ENCODE data around the gene COL4A6.
"Not testable (repeated sequence)": the region's sequence is repeated elsewhere in the genome, so short reads cannot be mapped to it uniquely, and the experiment has no call there.

COL4A6 gene

DNA sequence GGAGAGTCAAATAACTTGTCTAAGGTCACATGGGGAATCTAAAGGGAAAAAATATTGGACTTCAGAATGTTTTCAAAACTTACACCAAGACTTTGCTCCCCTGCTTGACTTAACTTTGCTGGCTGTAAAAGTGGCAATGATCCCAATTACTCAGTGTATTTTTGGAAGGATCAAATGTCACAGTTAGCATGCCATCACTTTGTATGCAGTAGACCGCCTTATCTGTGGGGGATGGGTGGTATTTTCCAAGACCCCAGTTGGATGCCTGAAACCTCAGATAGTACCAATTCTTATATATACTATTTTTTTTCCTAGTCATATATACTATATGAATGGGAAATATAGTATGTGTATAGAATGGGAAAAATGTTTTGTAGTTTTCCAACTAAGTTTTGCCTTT lies 53.4 kb downstream of the COL4A6 start:
- no peak for DNase-seq (ENCODE audit: low read depth)
- no peak overlapping the region for H3K4me3 ChIP-seq (ENCODE audit: low read depth, low read length)
- TF ChIP-seq, protein P1, sequence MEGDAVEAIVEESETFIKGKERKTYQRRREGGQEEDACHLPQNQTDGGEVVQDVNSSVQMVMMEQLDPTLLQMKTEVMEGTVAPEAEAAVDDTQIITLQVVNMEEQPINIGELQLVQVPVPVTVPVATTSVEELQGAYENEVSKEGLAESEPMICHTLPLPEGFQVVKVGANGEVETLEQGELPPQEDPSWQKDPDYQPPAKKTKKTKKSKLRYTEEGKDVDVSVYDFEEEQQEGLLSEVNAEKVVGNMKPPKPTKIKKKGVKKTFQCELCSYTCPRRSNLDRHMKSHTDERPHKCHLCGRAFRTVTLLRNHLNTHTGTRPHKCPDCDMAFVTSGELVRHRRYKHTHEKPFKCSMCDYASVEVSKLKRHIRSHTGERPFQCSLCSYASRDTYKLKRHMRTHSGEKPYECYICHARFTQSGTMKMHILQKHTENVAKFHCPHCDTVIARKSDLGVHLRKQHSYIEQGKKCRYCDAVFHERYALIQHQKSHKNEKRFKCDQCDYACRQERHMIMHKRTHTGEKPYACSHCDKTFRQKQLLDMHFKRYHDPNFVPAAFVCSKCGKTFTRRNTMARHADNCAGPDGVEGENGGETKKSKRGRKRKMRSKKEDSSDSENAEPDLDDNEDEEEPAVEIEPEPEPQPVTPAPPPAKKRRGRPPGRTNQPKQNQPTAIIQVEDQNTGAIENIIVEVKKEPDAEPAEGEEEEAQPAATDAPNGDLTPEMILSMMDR (IDR thresholded peaks at IDR 0.05; ENCODE audit: low read depth, low read length, missing control alignments), result no peak

DNA sequence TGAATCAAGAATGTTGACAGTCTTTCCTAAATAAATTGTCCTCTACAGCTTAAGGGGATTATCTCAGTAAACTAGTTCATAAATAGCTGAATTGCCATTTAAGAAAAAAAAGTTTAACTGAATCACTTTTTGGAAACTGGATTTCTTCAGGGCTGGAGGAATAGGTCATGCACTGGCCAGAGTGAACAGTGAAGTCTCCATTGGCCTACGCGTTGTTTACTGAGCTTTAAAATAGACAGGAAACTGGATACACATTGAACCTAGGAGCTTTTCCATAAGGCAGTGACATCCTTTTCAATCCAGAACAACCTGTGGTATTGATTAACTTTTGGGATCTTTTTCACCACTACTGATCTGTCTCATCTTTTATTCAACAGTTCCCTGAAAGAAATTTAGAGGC lies 58.0 kb downstream of the COL4A6 start:
- DNase-seq (ENCODE audit: low read depth), result no peak
- TF ChIP-seq, protein P1 (IDR thresholded peaks at IDR 0.05; ENCODE audit: low read depth, low read length, missing control alignments), result no peak
- H3K4me3 ChIP-seq (ENCODE audit: low read depth, low read length), result no peak overlapping the region

DNA sequence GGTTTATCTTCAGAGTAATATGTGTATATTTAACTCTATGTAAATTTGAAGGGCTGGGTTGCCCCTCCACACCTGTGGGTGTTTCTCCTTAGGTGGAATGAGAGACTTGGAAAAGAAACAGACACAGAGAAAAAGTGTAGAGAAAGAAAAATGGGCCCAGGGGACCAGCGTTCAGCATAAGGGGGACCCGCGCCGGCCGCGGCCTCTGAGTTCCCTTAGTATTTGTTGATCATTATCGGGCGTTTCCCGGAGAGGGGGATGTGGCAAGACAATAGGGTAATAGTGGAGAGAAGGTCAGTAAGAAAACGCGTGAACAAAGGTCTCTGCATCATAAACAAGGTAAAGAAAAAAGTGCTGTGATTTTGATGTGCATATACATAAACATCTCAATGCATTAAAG lies 61.4 kb downstream of the COL4A6 start:
- not testable (repeated sequence) for H3K4me3 ChIP-seq (ENCODE audit: low read depth, low read length)

DNA sequence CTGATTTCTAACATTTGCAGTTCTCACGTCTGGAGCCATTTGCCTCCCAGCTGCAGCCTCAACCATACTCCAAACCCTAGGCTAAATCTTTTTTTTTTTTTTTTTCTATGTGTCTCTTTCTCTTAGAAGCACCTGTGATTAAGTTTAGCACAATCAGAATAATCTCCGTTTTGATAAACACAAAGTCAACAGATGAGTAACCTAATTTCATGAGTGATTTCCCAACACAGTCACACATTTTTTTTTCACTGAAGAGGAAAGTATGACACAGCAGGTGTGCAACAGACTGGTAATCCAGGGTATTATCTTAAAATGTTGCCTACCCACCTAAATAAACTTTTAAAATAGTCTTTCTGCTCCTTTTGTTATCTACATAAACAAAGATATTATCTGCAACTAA lies 62.6 kb downstream of the COL4A6 start:
- H3K4me3 ChIP-seq (ENCODE audit: low read depth, low read length); DNase-seq (ENCODE audit: low read depth): not testable (repeated sequence)

More for the DNA sequence above, 61.4 kb downstream of the COL4A6 start:
- DNase-seq (ENCODE audit: low read depth), result not testable (repeated sequence)

DNA sequence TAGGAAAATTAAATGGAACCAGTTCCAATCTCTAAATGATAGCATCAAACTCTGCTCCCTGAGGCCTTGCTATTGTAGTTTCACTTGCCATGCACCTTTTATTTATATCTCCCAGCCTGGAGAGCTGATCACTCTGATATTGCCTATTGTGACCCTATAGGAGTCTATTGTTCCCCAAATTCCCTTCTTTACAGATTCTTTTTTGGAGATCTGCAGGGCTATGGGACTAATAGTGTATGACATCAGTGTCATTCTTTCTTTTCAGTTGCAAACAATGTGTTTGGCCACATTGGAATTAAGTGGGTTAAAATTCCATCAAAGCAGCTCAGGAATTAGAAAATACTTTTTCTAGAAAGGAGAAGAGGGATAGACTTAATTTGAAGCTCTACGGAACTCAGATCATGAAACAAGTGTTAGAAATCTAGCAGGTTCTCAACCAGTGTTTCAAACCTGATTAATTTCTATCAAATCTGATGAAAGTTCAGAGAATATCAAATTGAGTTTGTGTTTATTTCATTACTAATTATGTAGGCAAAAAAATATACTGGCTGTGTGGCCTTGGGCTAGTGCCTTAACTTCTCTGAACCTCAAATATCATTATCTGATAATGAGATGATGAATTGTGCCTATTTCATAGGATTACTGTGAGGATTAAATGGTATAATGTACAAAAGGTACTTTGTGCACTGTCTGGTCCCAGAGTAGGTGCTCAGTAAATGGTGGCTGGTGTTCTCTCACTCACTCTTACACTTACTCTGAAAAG lies 71.4 kb downstream of the COL4A6 start:
- H3K4me3 ChIP-seq (ENCODE audit: low read depth, low read length), result no peak overlapping the region
- TF ChIP-seq, protein P1 (IDR thresholded peaks at IDR 0.05; ENCODE audit: low read depth, low read length, missing control alignments), result no peak
- DNase-seq (ENCODE audit: low read depth), result no peak

DNA sequence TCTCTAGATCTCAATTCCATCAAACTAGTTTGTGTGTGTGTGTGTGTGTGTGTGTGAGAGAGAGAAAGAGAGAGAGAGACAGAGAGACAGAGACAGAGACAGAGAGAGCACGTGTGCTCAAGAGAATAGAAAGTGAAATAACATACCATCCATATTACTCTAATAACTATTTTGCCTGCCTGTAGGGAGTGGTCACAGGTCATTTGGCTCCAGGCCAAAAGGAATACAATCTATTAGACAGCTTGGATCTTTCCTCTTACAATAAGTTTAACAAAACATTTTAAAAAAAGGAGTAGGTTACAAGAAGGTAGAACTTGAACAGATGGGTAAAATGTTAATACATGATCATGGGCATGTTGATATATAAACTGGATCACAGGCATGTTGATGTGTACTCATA lies 76.2 kb downstream of the COL4A6 start:
- TF ChIP-seq, protein P1 (IDR thresholded peaks at IDR 0.05; ENCODE audit: low read depth, low read length, missing control alignments), result no peak
- H3K4me3 ChIP-seq (ENCODE audit: low read depth, low read length), result no peak overlapping the region
- no peak for DNase-seq (ENCODE audit: low read depth)

DNA sequence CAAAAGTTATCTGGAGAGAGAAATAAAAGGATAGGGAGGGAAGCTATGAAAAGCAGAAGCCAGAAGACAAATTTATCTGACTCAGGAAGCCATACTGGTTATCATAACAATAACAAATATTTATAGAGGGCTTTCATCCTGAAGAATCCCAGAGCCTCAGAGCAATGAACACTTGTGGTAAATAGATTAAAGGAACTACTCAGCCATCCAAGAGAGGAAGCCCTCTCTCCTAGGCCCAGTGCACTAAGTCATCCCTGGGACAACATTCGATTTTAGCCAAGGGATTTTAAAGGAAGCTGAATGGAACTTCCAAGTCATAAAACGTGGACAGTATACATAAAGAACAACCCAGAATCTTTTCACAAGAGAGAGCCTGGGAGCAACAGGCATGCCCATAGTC lies 76.9 kb downstream of the COL4A6 start:
- no peak for DNase-seq (ENCODE audit: low read depth)
- no peak overlapping the region for H3K4me3 ChIP-seq (ENCODE audit: low read depth, low read length)
- TF ChIP-seq, protein P1 (IDR thresholded peaks at IDR 0.05; ENCODE audit: low read depth, low read length, missing control alignments), result no peak

DNA sequence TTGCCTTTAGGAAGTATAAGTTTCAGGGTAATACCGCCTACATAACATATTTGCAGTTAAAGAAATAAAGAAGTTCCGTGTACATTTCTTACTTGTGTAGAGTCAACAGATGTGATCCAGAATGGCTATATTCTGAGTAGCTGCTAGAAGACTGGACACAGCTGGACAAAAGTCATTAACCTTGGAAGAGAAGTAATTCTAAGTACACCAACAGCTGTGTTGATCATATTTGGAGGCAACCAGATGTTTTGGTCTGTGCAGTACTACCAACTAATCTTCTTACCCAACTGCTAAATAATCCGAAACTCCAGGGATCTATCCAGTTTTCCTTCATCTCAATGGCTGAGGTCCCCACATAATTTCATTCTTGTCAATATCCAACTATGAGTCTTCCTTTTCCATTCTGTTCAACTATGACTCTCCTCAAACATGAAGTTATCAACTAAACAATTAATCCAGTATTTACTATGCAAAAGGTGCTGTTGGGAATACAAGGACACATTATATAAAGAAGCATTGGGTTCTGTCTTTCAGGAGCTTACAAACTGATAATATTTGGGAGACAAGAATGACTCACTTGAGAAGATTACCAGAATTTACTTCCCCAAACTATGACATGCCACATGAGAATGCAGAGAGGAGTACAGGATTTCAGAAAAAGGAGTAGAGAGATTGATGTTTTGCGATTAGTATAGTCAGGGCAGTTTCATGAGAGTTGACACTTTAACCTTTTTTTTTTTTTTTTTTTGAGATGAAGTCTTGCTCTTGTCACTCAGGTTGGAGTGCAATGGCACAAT lies 78.2 kb downstream of the COL4A6 start:
- TF ChIP-seq, protein P1 (IDR thresholded peaks at IDR 0.05; ENCODE audit: low read depth, low read length, missing control alignments), result no peak
- H3K4me3 ChIP-seq (ENCODE audit: low read depth, low read length), result no peak overlapping the region
- no peak for DNase-seq (ENCODE audit: low read depth)
